Skeletal muscle tissue (tissue), 4 donors: ENCODE measurements around the gene MAPRE3. TPM values are rescaled to one million over a fixed set of nuclear protein-coding genes. Genes with fewer than 3 reads are reported as not detected.

ENCODE experiments used
- H3K27ac ChIP-seq: one replicate; pipeline ENCODE4 v1.7.0; 2013; ENCODE audit warnings: mild to moderate bottlenecking, low read depth, low read length, inconsistent platforms
- H3K27me3 ChIP-seq, 3 donors: one replicate each; pipeline ENCODE4 v1.7.0; 2013; ENCODE audit warnings: low read length in 3 of 3; ENCODE audit not compliant: control insufficient read depth in 3 of 3, insufficient read depth in 3 of 3
- H3K36me3 ChIP-seq, 3 donors: one replicate each; pipeline ENCODE4 v1.7.0; 2013; ENCODE audit warnings: low read length in 3 of 3; ENCODE audit not compliant: control insufficient read depth in 3 of 3, insufficient read depth in 3 of 3
- H3K4me1 ChIP-seq, 3 donors: one replicate each; pipeline ENCODE4 v1.7.0; 2013; ENCODE audit warnings: low read length in 3 of 3, mild to moderate bottlenecking in 3 of 3; ENCODE audit not compliant: control insufficient read depth in 3 of 3, insufficient read depth in 3 of 3
- H3K4me3 ChIP-seq, 3 donors: one replicate each; pipeline ENCODE4 v1.7.0; 2013; ENCODE audit warnings: low read length in 3 of 3
- H3K9ac ChIP-seq, 3 donors: one replicate each; pipeline ENCODE4 v1.7.0; 2013; ENCODE audit warnings: low read length in 3 of 3, mild to moderate bottlenecking in 3 of 3, moderate library complexity in 2 of 3, low read depth in 1 of 3
- H3K9me3 ChIP-seq, 3 donors: one replicate each; pipeline ENCODE4 v1.7.0; 2013; ENCODE audit warnings: low read length in 3 of 3; ENCODE audit not compliant: control insufficient read depth in 3 of 3
- total RNA-seq: library from RNA; depleted of rRNA; stranded (reverse); fragments of >200 nt; gene quantifications from one replicate; pipeline ENCODE4 v1.2.3, GENCODE V29; 2014
- donor health status: Osteomylitis.

MAPRE3 gene
- total RNA-seq, 1 donor from 2014 or later = 3.7 TPM

GRCh38 chr2:26979741-26980140 is 9.3 kb downstream of the MAPRE3 start:
- peak overlapping the region; percentile 4 for H3K27ac ChIP-seq

GRCh38 chr2:26980971-26981370 is 10.5 kb downstream of the MAPRE3 start:
- Histone ChIP-seq H3K4me1 (peaks cover 69 to 82% (median 69%) of the 10 kb centered on the region in 3 donors), H3K27me3 (no peaks in the 10 kb centered on the region), H3K9ac (no peak overlapping the region), H3K9me3 (no peaks in the 10 kb centered on the region), H3K4me3 (no peak overlapping the region), H3K27ac (no peak overlapping the region), H3K36me3 (no peaks in the 10 kb centered on the region)

More at GRCh38 chr2:26979741-26980140, 9.3 kb downstream of the MAPRE3 start:
- Histone ChIP-seq H3K9ac (no peak overlapping the region), H3K4me1 (peaks cover 75 to 83% (median 78%) of the 10 kb centered on the region in 3 donors), H3K36me3 (no peaks in the 10 kb centered on the region), H3K9me3 (no peaks in the 10 kb centered on the region), H3K4me3 (no peak overlapping the region), H3K27me3 (no peaks in the 10 kb centered on the region)

DNA sequence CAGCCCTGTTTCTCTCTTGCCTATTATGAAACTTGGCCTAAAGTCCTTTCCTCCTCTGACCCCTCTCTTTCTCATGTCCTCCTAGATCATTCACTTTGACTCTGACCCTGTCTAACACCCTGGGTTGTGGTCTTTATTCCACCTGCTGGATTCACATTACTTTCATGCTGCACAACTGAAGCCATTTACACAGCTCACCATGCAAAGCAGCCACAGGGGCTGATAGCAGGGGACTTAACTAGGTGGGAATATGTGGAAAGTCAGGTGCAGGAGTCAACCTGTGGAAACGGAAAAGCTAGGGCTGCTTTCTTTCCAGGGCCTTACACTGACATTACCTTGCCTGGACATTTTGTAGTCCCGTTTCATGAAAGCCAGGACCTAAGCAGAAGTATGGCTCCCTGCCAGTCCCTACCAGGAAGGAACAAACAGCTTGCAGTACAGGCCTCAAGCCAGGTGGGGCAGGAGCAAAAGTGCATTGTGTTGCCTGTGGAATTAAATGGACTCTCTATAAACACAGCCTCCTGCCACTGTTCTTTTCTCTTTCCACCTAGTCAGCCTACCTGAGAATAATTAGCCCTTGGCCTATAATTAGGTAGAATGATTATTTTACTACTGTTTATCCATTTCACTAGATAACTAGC is 11.8 kb downstream of the MAPRE3 start:
- no peak overlapping the region for H3K4me3 ChIP-seq
- peaks cover 0 to 5% (median 0%) of the 10 kb centered on the region in 3 donors for H3K36me3 ChIP-seq
- H3K27ac ChIP-seq = peak overlapping the region; percentile 9
- no peaks in the 10 kb centered on the region for H3K9me3 ChIP-seq
- H3K9ac ChIP-seq = peak overlapping the region in 1 of 3 donors; percentile 47
- no peaks in the 10 kb centered on the region for H3K27me3 ChIP-seq
- H3K4me1 ChIP-seq = peaks cover 60 to 80% (median 64%) of the 10 kb centered on the region in 3 donors

DNA sequence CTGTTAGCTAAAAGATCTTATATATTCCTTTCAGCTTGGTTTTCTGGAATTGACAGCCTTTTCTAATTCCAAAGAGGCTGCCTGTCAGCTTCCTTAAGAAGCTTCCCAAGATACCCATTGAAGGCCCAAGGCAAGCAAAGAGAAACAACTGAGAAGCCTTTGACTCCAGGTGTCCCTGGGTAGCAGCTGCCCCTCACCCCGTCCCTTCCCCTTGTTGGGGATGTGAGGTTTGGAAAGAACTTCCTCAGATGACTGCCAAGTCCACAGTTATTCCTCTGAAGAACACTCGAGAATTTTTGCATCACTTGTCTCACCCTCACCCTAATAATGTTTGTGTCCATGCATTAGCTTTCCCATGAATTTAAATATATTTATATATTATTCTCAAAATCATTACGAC is 13.3 kb downstream of the MAPRE3 start:
- Histone ChIP-seq H3K27ac (no peak overlapping the region), H3K4me3 (no peak overlapping the region), H3K36me3 (peaks cover 0 to 5% (median 0%) of the 10 kb centered on the region in 3 donors), H3K4me1 (peaks cover 45 to 69% (median 52%) of the 10 kb centered on the region in 3 donors), H3K9ac (no peak overlapping the region), H3K27me3 (no peaks in the 10 kb centered on the region), H3K9me3 (no peaks in the 10 kb centered on the region)

- Histone ChIP-seq H3K9me3 (no peaks in the 10 kb centered on the region), H3K36me3 (peaks cover 0 to 5% (median 0%) of the 10 kb centered on the region in 3 donors), H3K9ac (no peak overlapping the region), H3K4me1 (peaks cover 32 to 55% (median 39%) of the 10 kb centered on the region in 3 donors), H3K27ac (no peak overlapping the region), H3K4me3 (no peak overlapping the region), H3K27me3 (no peaks in the 10 kb centered on the region)
Measured at GRCh38 chr2:26985807-26986206, 15.4 kb downstream of the MAPRE3 start.

- Histone ChIP-seq H3K4me1 (peaks cover 27 to 48% (median 37%) of the 10 kb centered on the region in 3 donors), H3K36me3 (peaks cover 0 to 5% (median 0%) of the 10 kb centered on the region in 3 donors), H3K27ac (no peak overlapping the region), H3K27me3 (no peaks in the 10 kb centered on the region), H3K9me3 (no peaks in the 10 kb centered on the region), H3K9ac (no peak overlapping the region), H3K4me3 (no peak overlapping the region)
Measured at GRCh38 chr2:26986576-26986975, 16.1 kb downstream of the MAPRE3 start.

GRCh38 chr2:26988058-26988860 is 17.8 kb downstream of the MAPRE3 start:
- Histone ChIP-seq H3K9ac (peak overlapping the region in 1 of 3 donors; percentile 38), H3K27ac (no peak overlapping the region), H3K9me3 (no peaks in the 10 kb centered on the region)

GRCh38 chr2:26989156-26989555 is 18.7 kb downstream of the MAPRE3 start:
- Histone ChIP-seq H3K9me3 (no peaks in the 10 kb centered on the region), H3K4me1 (peaks cover 5 to 28% (median 15%) of the 10 kb centered on the region in 3 donors), H3K27me3 (no peaks in the 10 kb centered on the region), H3K36me3 (peaks cover 0 to 5% (median 0%) of the 10 kb centered on the region in 3 donors), H3K9ac (no peak overlapping the region), H3K27ac (no peak overlapping the region), H3K4me3 (no peak overlapping the region)

More at GRCh38 chr2:26988058-26988860, 17.8 kb downstream of the MAPRE3 start:
- H3K4me3 ChIP-seq = no peak overlapping the region
- H3K36me3 ChIP-seq = peaks cover 0 to 5% (median 0%) of the 10 kb centered on the region in 3 donors
- H3K4me1 ChIP-seq = peaks cover 10 to 31% (median 20%) of the 10 kb centered on the region in 3 donors
- H3K27me3 ChIP-seq = no peaks in the 10 kb centered on the region

GRCh38 chr2:26991717-26992116 is 21.3 kb downstream of the MAPRE3 start:
- Histone ChIP-seq H3K4me3 (no peak overlapping the region), H3K27me3 (no peaks in the 10 kb centered on the region), H3K36me3 (peaks cover 0 to under 1% (median 0%) of the 10 kb centered on the region in 3 donors), H3K4me1 (peaks cover 0 to 6% (median 1%) of the 10 kb centered on the region in 3 donors), H3K27ac (no peak overlapping the region), H3K9ac (no peak overlapping the region), H3K9me3 (no peaks in the 10 kb centered on the region)

DNA sequence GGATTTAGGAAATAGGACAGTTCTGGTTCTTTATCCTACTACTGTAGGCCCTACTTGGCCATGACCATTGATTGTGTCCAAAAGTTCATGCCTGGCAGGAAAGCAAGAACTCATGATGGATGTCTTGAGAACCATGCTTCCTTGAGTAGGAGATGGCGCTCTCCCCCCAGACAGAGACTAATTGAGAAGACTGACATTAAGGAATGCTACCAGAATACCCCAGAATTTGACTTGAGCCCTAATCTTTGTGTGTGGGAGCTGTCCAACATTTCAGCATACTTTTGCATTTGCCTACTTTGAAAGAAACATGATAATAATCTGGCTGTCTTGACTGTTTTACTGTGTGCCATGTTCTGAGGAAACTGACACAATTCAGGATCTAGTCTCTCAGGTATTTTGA is 23.3 kb downstream of the MAPRE3 start:
- Histone ChIP-seq H3K4me1 (peaks cover 0 to 8% (median 0%) of the 10 kb centered on the region in 3 donors), H3K27ac (no peak overlapping the region), H3K9me3 (no peaks in the 10 kb centered on the region), H3K27me3 (no peaks in the 10 kb centered on the region), H3K36me3 (no peaks in the 10 kb centered on the region), H3K4me3 (no peak overlapping the region), H3K9ac (no peak overlapping the region)
